HG03196 (cell line): ENCODE data around the gene ERICH6.

Experiments used
- ATAC-seq: cut with Tn5 transposase; IDR thresholded peaks from one replicate; pipeline ENCODE4 v1.9.1; 2021; ENCODE audit not compliant: unreplicated experiment

Gene ERICH6

DNA sequence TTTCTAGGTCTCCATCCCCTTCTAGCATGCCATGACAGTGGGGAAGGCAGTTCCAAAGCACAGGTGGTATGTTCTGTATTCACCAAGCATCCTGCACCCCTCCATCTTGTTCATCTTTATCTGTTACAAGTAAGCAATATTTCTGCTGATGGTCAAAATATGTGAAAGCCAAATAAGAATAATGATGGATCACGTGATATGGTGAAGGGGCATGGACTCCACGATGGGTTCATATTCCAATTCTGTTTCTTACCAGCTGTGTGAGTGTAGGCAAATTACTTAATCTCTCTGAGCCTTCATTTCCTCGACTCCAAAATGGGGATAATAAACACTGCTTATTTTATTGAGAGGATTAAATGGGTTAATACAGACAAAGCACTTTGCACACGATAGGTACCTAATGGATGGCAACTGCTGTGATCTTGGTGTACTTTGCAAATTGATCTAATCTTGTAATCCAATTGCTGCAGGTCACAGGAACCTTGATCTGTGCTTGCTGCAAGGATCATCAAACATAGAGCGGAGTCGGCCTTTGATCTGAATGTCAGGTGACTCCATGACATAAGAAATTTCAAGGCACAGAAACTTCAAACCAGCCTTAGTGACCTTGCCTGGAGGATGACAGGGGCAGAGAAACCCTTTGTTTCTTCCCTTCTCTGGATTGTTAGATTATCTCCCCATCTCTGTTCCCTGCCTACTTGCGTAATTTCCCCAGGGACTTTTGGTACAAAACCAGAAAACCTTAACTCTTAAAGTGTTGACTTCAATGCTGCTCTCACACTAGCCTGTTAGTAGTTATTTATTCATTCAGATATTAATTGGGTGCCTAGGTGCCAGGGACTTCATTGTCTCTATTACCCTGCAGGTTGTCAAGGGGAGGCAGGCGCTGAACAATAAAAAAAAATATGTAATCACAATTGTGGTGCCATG, 33.4 kb upstream of the ERICH6 start:
- ATAC-seq = no peak

DNA sequence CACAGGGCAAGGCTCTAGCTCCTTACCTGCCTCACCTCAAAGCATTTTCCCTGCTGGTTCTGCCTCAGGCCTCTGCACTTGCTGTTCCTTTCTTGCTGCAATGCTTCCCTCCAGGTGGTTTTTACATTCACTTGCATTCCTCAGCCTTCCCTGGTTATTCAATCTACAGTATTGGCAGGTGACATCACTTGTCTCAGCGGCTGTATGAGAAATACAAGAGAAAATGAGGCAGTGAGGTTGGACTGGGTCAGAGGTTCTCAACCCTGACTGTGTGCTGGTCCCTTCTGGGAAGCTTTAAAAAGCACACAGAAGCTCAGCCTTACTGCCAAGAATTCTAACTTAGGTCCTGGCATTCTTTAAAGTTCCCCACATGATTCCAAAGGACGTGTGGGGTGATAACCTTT, 32.6 kb upstream of the ERICH6 start:
- no peak for ATAC-seq

DNA sequence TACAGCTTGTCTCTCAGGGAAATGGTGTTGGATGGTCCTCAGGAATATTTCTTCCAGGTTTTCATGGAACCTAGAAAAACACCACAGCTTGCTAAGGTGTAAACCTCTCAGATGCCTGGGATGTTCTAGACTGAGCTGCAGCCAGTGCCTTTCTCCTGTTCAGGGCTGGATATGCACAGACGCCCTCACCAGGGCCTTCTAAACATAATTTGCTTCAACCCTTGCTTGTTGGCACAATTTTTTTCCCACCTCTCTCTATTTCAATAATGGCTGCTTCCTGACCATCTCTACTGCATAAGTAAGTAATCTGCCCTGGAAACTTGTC, 31.0 kb upstream of the ERICH6 start:
- no peak for ATAC-seq

- no peak for ATAC-seq
Observed at GRCh38 chr3:150733936-150734794, 30.4 kb upstream of the ERICH6 start.

DNA sequence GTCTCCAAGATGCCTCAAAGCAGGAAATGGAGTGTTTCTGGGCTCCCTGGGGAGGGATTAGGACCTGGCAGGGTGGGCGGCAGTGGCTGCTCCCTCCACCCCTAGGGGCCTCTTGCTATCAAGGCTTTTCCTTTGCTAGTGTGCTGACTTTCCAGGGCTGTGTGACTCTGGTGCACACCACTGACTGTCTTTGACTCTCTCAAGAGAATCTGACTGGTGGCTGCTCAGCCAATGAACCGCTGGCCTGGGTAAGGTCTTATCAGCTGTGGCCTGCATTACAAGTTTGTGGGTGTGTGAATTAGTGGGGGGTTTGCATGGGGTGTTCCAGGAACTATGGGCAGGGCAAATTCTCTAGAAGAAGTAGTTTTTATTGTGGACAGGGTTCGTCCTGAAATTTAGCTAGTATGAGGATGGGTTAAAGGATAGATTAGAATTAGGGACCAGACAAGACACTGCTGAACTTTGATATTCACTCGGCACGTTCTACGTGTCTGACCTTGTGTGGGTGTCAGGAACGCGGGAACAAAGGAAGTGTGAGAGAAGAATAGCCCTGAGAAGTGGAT, 29.7 kb upstream of the ERICH6 start:
- no peak for ATAC-seq

DNA sequence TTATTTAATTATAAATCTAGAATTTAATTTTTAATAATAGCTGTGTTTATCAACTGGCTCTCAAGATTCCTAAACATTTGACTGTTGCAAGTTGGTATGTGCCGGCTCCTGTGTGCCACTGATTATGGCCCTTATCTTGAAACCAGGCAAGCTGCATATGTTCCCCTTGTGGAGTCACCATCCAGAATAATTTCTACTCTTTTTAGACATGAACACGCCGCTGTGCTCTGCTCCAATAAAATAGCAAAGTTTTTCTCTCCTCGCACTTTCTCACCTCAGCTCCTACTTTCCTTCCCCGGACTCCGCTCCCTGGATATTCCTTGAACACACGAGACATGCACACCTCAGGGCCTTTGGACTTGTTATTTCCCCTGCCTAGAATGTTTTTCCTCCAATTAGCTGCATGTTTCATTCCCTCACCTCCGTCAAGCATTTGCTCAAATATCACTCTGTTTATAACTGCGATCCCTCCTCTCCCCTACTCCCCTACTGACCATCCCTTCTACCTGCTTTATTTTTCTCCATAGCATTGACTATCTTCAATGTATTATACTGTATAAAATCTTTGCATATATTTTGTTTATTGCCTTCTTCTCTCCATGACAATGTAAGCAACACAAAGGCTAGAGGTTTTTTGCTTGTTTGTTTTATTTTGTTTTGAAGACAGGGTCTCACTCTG, 26.1 kb upstream of the ERICH6 start:
- no peak for ATAC-seq

DNA sequence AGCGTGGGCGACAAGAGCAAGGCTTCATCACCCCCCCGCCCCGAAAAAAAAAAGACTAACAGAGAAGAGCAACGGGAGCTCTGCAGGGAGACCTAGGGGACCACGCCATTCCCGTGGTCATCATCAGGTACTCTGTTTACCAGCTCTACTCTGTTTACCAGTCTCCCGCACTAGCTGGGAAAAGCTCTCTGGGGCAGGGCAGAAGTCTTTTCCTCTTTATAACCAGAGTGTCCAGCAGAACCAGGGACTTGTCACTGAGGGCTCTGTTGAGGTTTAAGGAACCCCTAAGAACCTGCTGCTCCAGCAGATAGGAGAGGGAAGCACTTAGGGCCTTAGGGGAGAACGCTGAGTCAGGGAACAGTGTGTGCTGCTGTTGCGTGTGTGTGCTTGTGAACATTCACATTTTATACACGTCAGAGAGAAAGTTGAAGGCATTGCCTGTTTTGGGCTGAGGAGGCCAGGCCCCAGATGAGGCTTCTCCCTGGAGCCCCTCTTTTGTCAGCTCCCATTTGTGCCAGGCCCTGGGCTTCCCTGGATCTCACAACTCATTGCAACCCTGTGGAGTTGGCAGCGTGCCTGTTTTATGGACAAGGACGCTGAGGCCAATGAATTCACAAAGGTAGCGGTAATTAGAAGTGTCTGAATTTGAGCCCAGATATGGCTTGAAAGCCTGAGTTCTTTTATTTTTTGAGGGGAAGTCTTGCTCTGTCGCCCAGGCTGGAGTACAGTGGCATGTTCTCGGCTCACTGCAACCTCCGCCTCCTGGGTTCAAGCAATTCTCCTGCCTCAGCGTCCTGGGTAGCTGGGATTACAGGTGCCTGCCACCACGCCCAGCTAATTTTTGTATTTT, 24.2 kb upstream of the ERICH6 start:
- ATAC-seq = no peak

- no peak for ATAC-seq
Observed at GRCh38 chr3:150725548-150725947, 21.8 kb upstream of the ERICH6 start.

DNA sequence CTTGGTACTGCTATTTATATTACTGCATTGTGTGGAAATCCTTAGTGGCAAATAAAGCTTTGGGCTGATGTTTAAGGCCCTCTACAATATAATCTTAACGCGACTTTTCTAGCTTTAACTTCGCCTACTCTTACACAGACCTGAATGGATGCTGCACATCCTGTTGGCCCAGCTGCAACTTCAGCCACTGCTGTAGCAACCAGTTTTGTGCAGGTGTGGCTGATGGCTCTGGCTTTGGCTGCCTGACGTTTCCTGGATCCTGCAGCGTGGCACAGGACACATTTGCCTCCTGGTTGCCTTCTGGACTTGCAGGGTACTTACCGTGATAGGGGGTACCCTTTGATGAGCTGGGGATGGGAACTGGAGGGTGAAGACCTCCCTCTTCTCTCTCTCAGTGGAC, 20.2 kb upstream of the ERICH6 start:
- no peak for ATAC-seq

DNA sequence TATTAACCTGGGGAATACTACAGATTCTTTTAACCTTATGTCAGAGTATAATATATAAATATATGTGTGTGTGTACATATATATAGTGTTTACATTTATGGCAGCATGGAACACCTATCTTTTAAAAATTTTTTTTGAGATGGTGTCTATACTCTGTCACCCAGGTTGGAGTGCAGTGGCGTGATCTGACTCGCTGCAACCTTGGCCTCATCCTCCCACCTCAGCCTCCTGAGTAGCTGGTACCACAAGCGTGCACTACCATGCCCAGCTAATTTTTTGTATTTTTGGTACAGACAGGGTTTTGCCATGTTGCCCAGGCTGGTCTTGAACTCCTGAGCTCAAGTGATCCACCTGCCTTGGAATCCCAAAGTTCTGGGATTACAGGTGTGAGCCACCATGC, 18.5 kb upstream of the ERICH6 start:
- no peak for ATAC-seq

DNA sequence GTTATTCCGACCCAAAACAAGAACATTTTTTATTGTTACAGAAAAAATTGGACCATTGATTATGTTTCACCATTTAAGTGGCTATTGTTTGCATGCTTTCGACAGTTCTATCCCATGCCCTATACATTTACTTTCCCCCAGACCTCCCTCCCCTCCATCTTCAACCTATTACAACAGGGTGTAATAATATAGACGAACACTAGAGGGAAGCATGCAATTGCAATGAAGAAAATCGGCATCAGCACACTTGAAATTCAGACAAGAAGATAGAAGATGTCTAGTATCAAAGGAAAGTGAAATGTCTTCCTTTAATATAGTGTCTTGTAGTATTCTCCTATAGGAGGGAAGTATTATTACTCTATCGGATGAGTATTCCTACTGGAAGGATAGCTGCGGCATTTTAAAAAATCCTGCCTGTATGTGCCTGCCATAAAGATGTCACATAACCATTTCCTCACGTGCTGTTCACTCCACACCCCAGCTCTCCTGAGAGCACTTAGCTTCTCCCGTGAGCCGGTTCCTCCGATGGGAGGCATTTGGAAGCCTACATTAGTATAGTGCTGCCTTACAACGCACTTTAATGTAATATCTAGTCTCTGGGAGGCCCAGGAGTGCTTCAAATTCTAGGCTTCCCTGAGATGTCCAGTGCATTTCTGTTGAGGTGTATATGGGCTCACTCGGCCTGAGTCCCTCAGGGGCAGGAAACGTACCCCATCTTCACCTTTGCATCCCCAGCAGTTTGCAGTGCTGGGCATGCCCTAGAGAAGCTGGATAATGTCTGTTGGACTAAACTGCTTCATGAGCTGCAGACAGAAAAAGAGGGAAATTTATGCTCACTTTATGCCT, 17.8 kb upstream of the ERICH6 start:
- ATAC-seq = peak; percentile 61

DNA sequence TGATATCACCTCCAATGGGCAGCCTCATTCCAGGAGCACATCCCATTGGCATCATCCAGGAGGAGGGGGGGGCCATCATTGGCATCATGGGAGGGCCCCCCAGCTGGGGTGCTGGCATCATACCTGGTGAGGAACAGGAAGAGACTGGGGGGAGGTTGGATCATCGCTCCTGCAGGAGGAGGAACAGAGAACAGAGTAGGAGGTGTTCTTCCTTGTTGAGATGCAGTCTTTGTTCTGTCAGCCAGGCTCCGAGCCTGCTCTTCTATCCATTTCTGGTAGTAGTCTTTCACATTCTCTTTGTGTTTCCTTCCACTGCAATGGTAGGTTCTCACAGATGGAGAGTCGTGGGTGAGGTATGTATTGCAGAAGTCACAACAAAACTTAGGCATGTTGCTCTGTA, 16.7 kb upstream of the ERICH6 start:
- ATAC-seq = no peak

- no peak for ATAC-seq
Observed at GRCh38 chr3:150710097-150710496, 6.4 kb upstream of the ERICH6 start.

DNA sequence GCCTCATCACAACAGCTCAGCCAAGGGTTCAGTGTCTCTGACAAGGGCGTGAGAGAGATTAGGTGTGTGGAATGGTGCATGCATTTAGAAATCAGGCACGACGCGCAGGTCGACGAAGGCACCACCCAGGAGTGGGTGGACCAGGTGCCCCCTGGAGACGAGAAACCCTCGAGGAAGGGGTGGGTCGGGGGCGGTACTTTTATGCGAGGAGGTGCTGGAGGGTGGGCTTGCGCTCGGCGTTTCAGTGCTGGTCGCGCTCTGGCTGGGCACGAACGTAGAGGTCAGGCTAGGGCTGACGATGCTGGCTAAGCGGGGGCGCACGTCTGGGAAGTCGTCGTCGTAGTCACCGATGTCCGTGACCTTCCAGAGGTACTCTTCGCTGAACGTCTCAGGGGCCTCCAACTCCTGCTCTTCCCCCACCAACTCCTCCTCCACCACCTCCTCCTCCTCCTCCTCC, 393 bp downstream of the ERICH6 start:
- peak; percentile 36 for ATAC-seq

GRCh38 chr3:150699068-150699639, 4.6 kb downstream of the ERICH6 start:
- ATAC-seq = no peak

DNA sequence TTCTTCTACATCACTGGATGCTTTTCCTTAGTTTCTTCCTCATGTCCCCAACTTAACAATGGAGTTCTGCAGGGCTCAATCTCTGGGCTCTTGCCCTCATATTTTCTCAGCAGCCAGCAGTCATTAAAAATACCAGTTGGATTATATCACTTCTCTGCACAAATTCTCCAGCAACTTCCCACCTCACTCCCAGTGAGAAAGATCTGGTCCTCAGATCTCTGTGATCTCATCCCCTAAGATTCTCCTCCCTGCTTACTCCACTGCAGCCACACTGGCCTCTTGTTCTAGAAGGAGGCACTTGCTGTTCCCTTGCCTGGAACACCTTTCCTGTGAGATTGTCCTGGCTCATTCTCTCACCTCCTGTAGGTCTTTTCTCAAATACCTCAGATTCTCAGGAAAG, 6.1 kb downstream of the ERICH6 start:
- ATAC-seq = no peak

GRCh38 chr3:150691414-150692040, 12.2 kb downstream of the ERICH6 start:
- ATAC-seq = no peak

DNA sequence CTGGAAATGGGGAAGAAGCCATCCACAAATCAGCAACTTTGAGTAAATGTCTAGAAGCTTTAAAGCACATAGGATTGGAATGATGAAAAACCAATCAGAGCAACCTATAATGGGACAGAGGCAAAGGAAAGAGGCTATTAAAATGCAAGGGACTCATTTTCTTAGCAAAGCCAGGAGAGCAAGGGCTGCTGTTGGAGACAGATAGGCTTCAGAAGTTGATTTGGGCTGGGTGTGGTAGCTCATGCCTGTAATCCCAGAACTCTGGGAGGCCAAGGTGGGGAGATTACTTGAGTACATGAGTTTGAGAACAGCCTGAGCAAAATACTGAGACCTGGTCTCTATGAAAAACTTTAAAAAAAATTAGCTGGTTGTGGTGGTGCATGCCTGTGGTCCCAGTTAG, 16.1 kb downstream of the ERICH6 start:
- ATAC-seq = no peak

DNA sequence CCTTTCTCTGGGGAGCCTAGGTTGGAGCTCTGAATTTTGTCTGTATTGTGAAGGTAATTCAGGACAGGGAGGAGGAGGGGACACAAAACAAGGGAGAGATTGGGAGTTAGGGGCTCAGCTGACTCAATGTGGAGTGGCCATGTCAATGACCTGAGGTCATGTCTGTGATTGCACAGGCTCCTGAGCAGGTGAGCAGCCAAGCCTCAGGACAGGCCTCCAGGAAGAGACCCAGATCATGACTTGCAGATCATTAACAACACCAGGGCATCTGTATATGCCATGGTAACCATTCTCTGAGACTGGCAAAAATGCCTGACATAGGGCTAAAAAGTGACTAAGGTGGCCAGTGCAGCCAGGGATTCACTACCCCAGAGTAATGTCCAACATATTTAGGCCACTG, 20.9 kb downstream of the ERICH6 start:
- ATAC-seq = no peak
